Stimulated activated CD4-positive, alpha-beta T cell treated with anti-CD3 and anti-CD28 coated beads, Interleukin-15, amount 100 ng/mL, for 1 hour (primary cell): ENCODE results near the gene PTX3.

Experiments
- DNase-seq, 2 donors: peaks; one replicate each; pipeline ENCODE4 v3.0.0-alpha.2; 2020; ENCODE audit warnings: low read depth in 1 of 2, low spot score in 1 of 2

The PTX3 gene

GRCh38 chr3:157420606-157421130, 16.0 kb upstream of the PTX3 start:
- no peak for DNase-seq

DNA sequence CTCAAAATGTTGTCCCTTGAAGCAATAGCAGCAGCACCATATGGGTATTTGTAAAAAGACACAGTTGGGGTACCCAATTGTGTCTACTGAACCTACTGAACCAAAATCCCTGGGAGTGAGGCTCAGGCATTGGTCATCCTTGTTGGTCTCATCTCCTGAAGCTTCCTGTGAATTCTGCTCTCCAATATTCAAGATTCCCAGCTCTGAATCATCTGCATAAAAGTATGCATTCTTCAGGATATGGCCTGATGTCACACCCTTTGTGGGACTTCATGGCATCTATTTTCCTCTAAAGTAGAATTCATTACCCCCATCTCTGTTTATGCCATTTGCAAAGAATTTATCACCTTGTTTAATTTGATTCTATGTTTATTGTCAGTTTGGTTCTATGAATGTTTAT, 13.3 kb upstream of the PTX3 start:
- no peak for DNase-seq

- no peak for DNase-seq
Observed at GRCh38 chr3:157427901-157428300, 8.7 kb upstream of the PTX3 start.

DNA sequence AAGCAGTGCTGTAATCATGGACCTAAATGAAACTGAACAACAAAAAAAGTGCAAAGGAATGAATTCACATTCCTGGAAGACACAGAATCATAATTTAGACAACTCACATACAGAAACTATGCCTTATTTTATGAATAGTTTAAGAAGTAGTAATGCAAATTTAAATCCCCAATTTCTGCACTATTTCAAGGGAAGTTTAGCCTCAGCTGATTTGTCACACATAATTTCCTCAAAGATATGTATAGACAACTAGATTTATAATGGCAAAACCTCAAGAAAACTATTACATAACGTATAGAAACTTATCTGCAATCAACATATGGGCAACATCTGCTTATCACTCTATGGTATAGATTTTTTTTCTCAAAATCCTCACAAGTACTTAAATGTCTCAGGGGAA, 7.8 kb upstream of the PTX3 start:
- DNase-seq, result no peak

GRCh38 chr3:157429708-157430107, 6.9 kb upstream of the PTX3 start:
- DNase-seq, result no peak

DNA sequence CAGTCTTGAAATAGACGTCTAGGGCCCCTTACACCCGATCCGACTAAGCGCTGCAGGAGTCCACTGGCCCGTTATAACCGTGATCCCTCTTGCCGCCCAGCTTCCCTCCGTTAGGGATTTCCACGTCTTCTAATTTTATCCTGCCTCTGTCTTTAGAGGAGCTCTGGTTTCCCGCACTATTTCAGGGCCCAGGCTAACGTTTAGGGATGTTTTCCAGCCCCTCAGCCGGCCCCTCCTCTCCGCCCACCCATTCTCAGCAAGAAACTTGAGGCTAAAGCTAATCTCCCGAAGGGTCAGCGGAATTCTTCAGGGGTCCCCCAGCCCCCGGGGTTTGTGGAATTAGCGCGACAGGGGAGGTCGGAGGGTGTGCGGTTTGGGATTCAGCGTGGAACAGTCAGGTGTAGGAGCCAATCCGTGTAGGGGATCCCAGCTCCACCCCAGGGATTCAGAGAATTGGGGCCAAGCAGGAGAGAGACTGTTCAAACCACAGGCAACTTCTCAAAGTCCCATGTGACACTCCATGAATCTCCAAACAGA, 1.6 kb downstream of the PTX3 start:
- no peak for DNase-seq

DNA sequence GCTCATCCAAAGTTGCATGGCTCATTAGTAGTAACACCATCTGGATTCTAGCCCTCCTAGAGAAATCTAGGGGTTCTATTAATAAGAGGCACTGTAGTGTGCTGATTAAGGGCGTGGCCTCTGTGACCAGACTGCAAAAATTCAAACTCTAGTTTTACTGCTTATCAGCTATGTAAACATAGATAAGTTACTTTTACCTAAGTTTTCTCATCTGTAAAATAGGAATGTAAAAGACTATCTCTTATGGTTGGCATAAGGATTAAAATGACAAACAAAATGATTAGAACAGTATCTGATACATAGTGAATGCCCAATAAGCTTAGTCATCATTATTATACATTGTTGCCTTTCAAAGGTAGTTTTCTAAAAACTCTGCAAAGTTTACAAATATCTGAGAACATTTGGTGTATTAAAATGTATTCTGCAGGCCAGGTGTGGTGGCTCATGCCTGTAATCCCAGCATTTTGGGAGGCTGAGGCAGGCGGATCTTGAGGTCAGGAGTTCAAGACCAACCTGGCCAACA, 4.5 kb downstream of the PTX3 start:
- DNase-seq, result no peak

GRCh38 chr3:157442729-157443128, 6.1 kb downstream of the PTX3 start:
- DNase-seq, result no peak

DNA sequence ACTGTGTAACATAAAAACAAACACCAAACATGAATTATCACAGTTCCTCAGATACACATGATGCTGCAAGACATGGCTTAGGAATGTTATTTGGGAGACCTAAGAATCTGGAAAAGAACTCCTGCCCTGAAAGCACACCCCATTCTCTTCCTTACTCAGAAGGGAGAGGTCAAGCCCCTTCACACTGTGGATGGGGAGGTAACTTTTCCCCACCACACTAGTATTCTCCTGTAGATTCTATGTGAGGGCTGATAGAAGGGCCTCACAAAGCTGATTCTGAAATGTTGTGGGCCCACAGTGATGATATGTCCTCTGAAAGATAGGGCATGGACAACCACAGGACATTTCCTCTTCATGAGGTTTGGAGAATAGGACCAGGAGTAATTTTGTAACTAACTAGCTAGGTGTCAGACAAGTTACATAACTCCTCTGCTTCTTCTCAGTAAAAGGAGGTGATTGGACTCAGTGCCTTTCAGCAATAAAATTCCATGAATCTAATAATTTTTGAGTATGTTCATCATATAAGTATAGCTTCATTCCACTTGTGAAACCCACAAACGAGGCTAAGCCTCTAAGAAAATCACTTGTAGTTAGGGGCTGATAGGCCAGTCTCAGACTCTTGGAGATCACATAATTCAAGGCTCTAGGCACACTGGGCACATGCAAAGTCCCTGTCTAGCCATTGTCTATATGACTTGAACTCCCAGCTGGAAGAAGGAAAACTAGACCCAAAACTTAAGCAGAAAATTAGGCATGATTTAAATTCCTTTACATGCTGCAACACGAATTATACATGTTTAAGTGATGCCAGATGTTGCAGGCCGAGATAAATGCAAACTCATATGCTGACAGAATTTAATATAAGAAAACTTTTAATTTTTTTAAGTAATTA, 7.5 kb downstream of the PTX3 start:
- no peak for DNase-seq

DNA sequence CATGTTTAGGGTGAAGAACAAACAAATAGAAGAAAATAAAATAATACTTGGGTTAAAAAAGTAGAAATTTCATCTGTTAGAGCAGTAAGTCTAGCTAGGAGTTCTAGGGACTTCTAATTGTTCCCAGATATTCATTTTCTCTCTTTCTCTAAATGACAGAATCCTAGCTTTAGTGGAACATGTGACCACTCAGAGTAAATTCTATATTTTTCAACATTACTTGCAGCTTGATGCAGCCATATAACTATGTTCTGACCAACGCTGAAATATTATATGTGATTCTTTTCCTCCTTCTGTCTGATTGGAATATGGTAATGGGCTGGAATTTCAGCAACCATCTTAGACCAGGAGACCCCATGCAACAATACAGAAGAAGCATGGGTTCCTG, 8.1 kb downstream of the PTX3 start:
- DNase-seq, result no peak

GRCh38 chr3:157445857-157446256, 9.2 kb downstream of the PTX3 start:
- no peak for DNase-seq

GRCh38 chr3:157447026-157447694, 10.5 kb downstream of the PTX3 start:
- no peak for DNase-seq

DNA sequence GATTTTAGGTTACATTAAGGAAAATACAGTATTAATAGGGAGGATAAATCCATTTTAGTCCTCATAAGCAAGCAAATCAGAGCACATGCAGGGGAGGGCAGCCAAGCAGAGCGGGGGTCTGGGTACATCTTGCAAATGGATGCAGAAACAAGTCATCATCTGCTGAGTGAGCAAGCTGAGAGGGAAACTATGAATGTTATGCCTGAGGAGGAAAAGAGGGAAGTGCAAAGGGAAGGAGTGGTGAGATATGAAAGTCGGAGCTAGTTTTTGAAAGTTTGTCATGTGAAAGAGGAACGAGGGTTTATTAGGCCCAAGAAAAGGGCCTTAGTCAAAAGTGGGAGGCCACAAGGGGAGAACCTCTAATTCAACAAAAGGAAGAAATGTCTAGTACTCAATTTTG, 15.4 kb downstream of the PTX3 start:
- DNase-seq, result no peak

DNA sequence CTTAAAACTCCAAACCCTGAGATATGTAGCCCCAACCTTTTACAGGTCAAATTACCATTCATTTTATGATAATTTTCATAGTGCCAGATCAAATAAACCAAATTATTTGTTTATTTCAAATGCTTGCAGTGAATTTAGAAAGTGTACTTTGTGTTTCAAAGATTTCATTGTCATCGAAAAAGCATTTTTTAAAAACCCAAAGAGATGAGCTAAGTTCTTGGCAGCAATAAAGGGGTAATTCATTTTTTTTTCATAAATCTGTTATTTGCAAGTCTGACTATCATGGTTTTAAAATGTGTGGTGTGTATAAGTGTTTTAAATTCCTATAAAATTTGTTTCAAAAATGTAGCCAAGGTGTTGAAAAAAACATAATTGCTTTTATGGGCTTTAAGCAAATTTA, 17.2 kb downstream of the PTX3 start:
- no peak for DNase-seq

DNA sequence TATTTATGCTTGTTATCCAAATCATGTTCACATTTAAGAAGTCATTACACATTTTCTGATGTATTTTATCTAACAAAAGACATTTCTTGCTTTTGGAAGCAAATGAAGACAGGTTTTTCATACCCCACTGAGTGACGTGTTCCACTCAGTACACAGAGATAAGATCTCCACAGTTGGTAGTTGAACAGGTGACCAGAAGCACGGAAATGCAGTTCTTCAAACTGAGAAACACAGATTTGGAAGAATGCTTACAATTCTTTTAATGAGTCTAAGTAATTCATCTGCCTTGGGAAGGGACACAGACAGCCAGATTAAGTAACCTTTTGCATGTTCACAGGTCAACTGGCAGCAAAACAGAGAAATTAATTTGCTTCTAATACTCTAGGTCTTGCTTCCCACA, 23.1 kb downstream of the PTX3 start:
- DNase-seq, result no peak

- no peak for DNase-seq
Observed at GRCh38 chr3:157460253-157460652, 23.6 kb downstream of the PTX3 start.

DNA sequence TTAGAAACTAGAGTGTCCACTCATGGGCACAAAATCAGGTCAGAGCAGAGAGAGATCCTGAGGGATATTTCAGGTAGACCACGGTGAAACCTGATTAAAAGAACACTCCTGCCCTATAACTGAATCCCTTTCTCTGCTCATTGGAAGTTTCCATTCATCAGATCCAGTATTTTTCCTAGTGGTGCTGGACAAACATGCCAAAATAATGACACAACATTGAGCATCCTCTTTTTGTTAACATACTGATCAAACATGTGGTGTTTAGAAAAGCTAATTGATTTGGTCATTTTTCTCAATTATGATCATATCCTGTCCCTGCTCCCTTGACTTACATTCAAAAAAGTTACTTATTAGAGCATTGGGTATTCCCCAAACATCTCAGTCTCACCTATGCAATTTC, 27.2 kb downstream of the PTX3 start:
- no peak for DNase-seq

- DNase-seq, result no peak
Observed at GRCh38 chr3:157464321-157464720, 27.7 kb downstream of the PTX3 start.

DNA sequence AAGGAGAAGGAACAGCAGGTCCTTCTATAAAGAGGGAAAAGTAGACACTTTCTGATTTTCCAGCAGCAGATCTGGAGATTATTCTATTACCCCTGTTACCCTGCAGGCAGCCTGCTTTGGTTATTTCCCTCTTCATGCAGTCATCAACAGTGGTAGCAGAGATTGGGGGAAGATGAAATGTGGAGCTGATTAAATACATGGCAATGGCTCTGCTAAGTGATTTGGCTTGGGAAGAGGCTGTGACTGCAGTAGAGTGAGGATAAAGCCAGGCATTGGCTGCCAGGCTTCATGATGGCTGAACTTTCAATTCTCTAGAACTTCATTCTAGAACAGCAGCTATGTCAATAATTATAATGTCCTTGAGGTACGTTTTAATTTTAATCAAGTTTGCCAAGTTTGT, 29.1 kb downstream of the PTX3 start:
- no peak for DNase-seq

DNA sequence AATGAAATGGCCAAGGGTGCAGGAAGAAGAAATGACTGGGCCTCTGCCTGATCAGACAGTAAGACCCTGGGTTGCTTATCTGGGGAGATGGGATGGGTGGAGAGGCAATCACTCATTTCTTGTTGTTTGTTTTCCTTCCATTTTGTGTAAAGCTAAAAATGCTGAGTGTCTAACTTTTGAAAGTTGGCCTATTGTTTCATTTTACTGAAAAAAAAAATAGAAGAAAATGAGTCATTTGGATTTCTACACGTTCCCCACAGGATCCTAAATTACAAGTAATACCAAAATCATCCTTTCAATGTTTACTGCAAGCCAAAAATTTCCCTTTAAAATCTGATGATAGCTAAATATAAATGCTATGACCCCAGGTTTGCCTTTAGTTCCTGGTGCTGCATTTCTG, 30.6 kb downstream of the PTX3 start:
- DNase-seq, result no peak

- DNase-seq, result no peak
Observed at GRCh38 chr3:157469561-157470294, 33.1 kb downstream of the PTX3 start.
